DND-41 (cell line): ENCODE data around the gene CADM2.

Source experiments
- EZH2 ChIP-seq: IDR thresholded peaks from 3 replicates; pipeline ENCODE4 v1.6.1; 2012; ENCODE audit warnings: borderline replicate concordance, low read depth, mild to moderate bottlenecking, moderate library complexity, low read length, inconsistent platforms; ENCODE audit not compliant: severe bottlenecking
- TF ChIP-seq, protein P1 (sequence below): IDR thresholded peaks from 2 replicates; pipeline ENCODE4 v1.5.1; 2012; ENCODE audit warnings: borderline replicate concordance, low read length, moderate library complexity, mild to moderate bottlenecking; ENCODE audit not compliant: poor library complexity, severe bottlenecking; ENCODE audit errors: extremely low read depth

GRCh38 chr3:84922682-84923081, 36.1 kb upstream of the CADM2 start:
- TF ChIP-seq, protein P1, sequence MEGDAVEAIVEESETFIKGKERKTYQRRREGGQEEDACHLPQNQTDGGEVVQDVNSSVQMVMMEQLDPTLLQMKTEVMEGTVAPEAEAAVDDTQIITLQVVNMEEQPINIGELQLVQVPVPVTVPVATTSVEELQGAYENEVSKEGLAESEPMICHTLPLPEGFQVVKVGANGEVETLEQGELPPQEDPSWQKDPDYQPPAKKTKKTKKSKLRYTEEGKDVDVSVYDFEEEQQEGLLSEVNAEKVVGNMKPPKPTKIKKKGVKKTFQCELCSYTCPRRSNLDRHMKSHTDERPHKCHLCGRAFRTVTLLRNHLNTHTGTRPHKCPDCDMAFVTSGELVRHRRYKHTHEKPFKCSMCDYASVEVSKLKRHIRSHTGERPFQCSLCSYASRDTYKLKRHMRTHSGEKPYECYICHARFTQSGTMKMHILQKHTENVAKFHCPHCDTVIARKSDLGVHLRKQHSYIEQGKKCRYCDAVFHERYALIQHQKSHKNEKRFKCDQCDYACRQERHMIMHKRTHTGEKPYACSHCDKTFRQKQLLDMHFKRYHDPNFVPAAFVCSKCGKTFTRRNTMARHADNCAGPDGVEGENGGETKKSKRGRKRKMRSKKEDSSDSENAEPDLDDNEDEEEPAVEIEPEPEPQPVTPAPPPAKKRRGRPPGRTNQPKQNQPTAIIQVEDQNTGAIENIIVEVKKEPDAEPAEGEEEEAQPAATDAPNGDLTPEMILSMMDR: no peak
- no peak for TF ChIP-seq EZH2
